HepG2 (cell line): ENCODE results near the gene LRRC45. TPM values are rescaled to one million over a fixed set of nuclear protein-coding genes. Genes with fewer than 3 reads are reported as not detected.

Source experiments
- ADNP ChIP-seq: sonication (generic); formaldehyde crosslinking; IDR thresholded peaks from 2 replicates; pipeline ENCODE4 v1.4.0; 2020; ENCODE audit warnings: missing genetic modification reagents
- ATF7-NPFF ChIP-seq: sonication (generic); formaldehyde crosslinking; IDR thresholded peaks from 2 replicates; pipeline ENCODE4 v1.8.1; 2023; ENCODE audit warnings: mild to moderate bottlenecking, low read depth, missing genetic modification reagents, moderate library complexity
- CENPT ChIP-seq: sonication (generic); formaldehyde crosslinking; IDR thresholded peaks from 2 replicates; pipeline ENCODE4 v1.8.0; 2022; ENCODE audit warnings: low read depth, mild to moderate bottlenecking, moderate library complexity, missing genetic modification reagents
- CREM ChIP-seq, 2 experiments: sonication (generic) in 1 of 2; formaldehyde crosslinking in 1 of 2; IDR thresholded peaks; 2 replicates each; pipeline versions ENCODE4 v1.4.0 to v1.6.1; 2016 to 2020; ENCODE audit warnings: antibody characterized with exemption in 1 of 2, mild to moderate bottlenecking in 1 of 2, missing genetic modification reagents in 1 of 2
- E2F1 ChIP-seq: sonication (generic); formaldehyde crosslinking; IDR thresholded peaks from 2 replicates; pipeline ENCODE4 v1.5.0; 2020; ENCODE audit warnings: missing genetic modification reagents
- GPBP1L1 ChIP-seq: sonication (generic); formaldehyde crosslinking; IDR thresholded peaks from 2 replicates; pipeline ENCODE4 v1.5.0; 2020; ENCODE audit warnings: mild to moderate bottlenecking, missing genetic modification reagents
- LCORL ChIP-seq, 2 experiments: fragments of 450-650 bp in 1 of 2; sonication (generic) in 1 of 2; formaldehyde crosslinking in 1 of 2; IDR thresholded peaks; 2 replicates each; pipeline versions ENCODE4 v1.5.0 to v1.6.1; 2017 to 2020; ENCODE audit warnings: antibody characterized with exemption in 1 of 2, missing genetic modification reagents in 1 of 2
- MTF2 ChIP-seq: sonication (generic); formaldehyde crosslinking; IDR thresholded peaks from 2 replicates; pipeline ENCODE4 v1.5.0; 2020; ENCODE audit warnings: missing genetic modification reagents, borderline replicate concordance
- MXI1 ChIP-seq: IDR thresholded peaks from 3 replicates; pipeline ENCODE4 v1.6.1; 2012; ENCODE audit warnings: low read depth, low read length, inconsistent platforms, borderline replicate concordance
- NCOR1 ChIP-seq: fragments of 200-600 bp; sonication (generic); IDR thresholded peaks from 2 replicates; pipeline ENCODE4 v1.7.0; 2017; ENCODE audit warnings: antibody characterized with exemption, low read length, borderline replicate concordance
- NFIC ChIP-seq: IDR thresholded peaks from 2 replicates; pipeline ENCODE4 v1.6.1; 2012; ENCODE audit warnings: mild to moderate bottlenecking, low read length, inconsistent platforms
- PAF1 ChIP-seq: IDR thresholded peaks from 2 replicates; pipeline ENCODE4 v1.6.1; 2016; ENCODE audit warnings: missing genetic modification reagents, missing compliant biosample characterization
- PHF20 ChIP-seq: sonication (generic); formaldehyde crosslinking; IDR thresholded peaks from 2 replicates; pipeline ENCODE4 v1.5.0; 2020; ENCODE audit warnings: mild to moderate bottlenecking, missing genetic modification reagents
- PLRG1 ChIP-seq: fragments of 450-650 bp; conservative IDR thresholded peaks from 2 replicates; pipeline ENCODE4 v1.6.1; 2016
- SIX4 ChIP-seq: sonication (generic); formaldehyde crosslinking; IDR thresholded peaks from 2 replicates; pipeline ENCODE4 v1.4.0; 2020; ENCODE audit warnings: missing genetic modification reagents
- SP1 ChIP-seq, 2 experiments: fragments of 450-650 bp in 1 of 2; sonication (generic) in 1 of 2; formaldehyde crosslinking in 1 of 2; IDR thresholded peaks; 2 replicates each; pipeline versions ENCODE4 v1.4.0 to v1.6.1; 2016 to 2020; ENCODE audit warnings: missing genetic modification reagents in 1 of 2
- TAF1 ChIP-seq: sonication (generic); formaldehyde crosslinking; IDR thresholded peaks from 2 replicates; pipeline ENCODE4 v1.4.0; 2020; ENCODE audit warnings: missing genetic modification reagents
- TFDP1 ChIP-seq: IDR thresholded peaks from 2 replicates; pipeline ENCODE4 v1.6.1; 2016; ENCODE audit warnings: missing compliant biosample characterization, missing genetic modification reagents, borderline replicate concordance
- THAP7 ChIP-seq: sonication (generic); formaldehyde crosslinking; IDR thresholded peaks from 2 replicates; pipeline ENCODE4 v1.8.1; 2023; ENCODE audit warnings: mild to moderate bottlenecking, missing genetic modification reagents
- ZBTB20 ChIP-seq: sonication (generic); formaldehyde crosslinking; IDR thresholded peaks from 2 replicates; pipeline ENCODE4 v1.8.1; 2023; ENCODE audit warnings: missing genetic modification reagents, low read depth, mild to moderate bottlenecking, borderline replicate concordance
- ZMYM4 ChIP-seq: sonication (generic); formaldehyde crosslinking; IDR thresholded peaks from 2 replicates; pipeline ENCODE4 v1.8.1; 2023; ENCODE audit warnings: mild to moderate bottlenecking, missing genetic modification reagents
- ZNF3 ChIP-seq: IDR thresholded peaks from 2 replicates; pipeline ENCODE4 v1.7.0; 2017; ENCODE audit warnings: inconsistent platforms
- ZNF550 ChIP-seq: sonication (generic); formaldehyde crosslinking; IDR thresholded peaks from 2 replicates; pipeline ENCODE4 v1.4.0; 2020; ENCODE audit warnings: mild to moderate bottlenecking, missing genetic modification reagents, borderline replicate concordance
- ZNF570 ChIP-seq: sonication (generic); formaldehyde crosslinking; IDR thresholded peaks from 2 replicates; pipeline ENCODE4 v1.4.0; 2020; ENCODE audit warnings: mild to moderate bottlenecking, missing genetic modification reagents, borderline replicate concordance
- ZNF775 ChIP-seq: sonication (generic); formaldehyde crosslinking; IDR thresholded peaks from 2 replicates; pipeline ENCODE4 v1.4.0; 2020; ENCODE audit warnings: missing genetic modification reagents, mild to moderate bottlenecking, moderate library complexity, borderline replicate concordance
- polyA plus RNA-seq, 8 experiments: library from polyadenylated mRNA; depleted of rRNA in 3 of 8; stranded (reverse) in 7 of 8; unstranded in 1 of 8; fragments of >200 nt; fragmentation: Illumina TruSeq in 4 of 8; extraction: Trizol in 4 of 8; gene quantifications; 2 replicates each; pipeline versions ENCODE4 v1.2.1 to v1.2.3, GENCODE V29; 2011 to 2016; ENCODE audit warnings: low read depth in 4 of 8, missing spikeins in 1 of 8, mixed read lengths in 1 of 8; ENCODE audit not compliant: insufficient read depth in 1 of 8
- total RNA-seq, 5 experiments: library from RNA; depleted of rRNA; stranded (reverse); fragments of >200 nt; fragmentation: Illumina TruSeq; extraction: Trizol; gene quantifications; 2 replicates each; pipeline ENCODE4 v1.2.3, GENCODE V29; 2016; ENCODE audit warnings: low read depth in 1 of 5

LRRC45 gene
- total and polyA plus RNA-seq, 2 of the 13 experiments (the other 11 are each of a cell fraction or from before 2014, with no cell fraction given), result 11.6 to 48.1 TPM

- TF ChIP-seq GPBP1L1 (no peak), MXI1 (peak; percentile 82; the same call in 1 of the 3 replicates), CENPT (no peak; the same call in 1 of the 2 replicates), SP1 (IDR thresholded peaks at IDR 0.05) (no peak), SP1 (CRISPR knock-in tag; IDR thresholded peaks at IDR 0.05) (peak; percentile 41; the same call in 1 of the 2 replicates), ZNF570 (CRISPR knock-in tag) (0 out of 2 replicates have a peak, but pooled peaks have one; percentile 30), PHF20 (CRISPR knock-in tag) (no peak), SIX4 (CRISPR knock-in tag) (no peak), ZNF3 (no peak), TFDP1 (peak; percentile 63; the same call in 1 of the 2 replicates), ZNF775 (CRISPR knock-in tag) (no peak), PLRG1 (no peak), PAF1 (no peak), ZBTB20 (no peak; the same call in 1 of the 2 replicates), ATF7-NPFF (CRISPR knock-in tag) (no peak; the same call in 1 of the 2 replicates), ADNP (CRISPR knock-in tag) (no peak), E2F1 (CRISPR knock-in tag) (no peak), NFIC (no peak), TAF1 (CRISPR knock-in tag) (peak; percentile 45; the same call in 1 of the 2 replicates), ZMYM4 (0 out of 2 replicates have a peak, but pooled peaks have one; percentile 49), MTF2 (CRISPR knock-in tag) (peak; percentile 68; the same call in 1 of the 2 replicates), THAP7 (CRISPR knock-in tag) (0 out of 2 replicates have a peak, but pooled peaks have one; percentile 84), ZNF550 (CRISPR knock-in tag) (0 out of 2 replicates have a peak, but pooled peaks have one; percentile 11), LCORL (IDR thresholded peaks at IDR 0.05) (no peak), LCORL (CRISPR knock-in tag; IDR thresholded peaks at IDR 0.05) (peak; percentile 92), NCOR1 (peak; percentile 87; the same call in 1 of the 2 replicates), CREM (IDR thresholded peaks at IDR 0.05) (peak; percentile 42; the same call in 1 of the 2 replicates), CREM (CRISPR knock-in tag; IDR thresholded peaks at IDR 0.05) (no peak)
Observed at GRCh38 chr17:82056729-82057621, 33.9 kb downstream of the LRRC45 start (continued).
